ENCODE results near the gene DUXA.

The DUXA gene

GRCh38 chr19:57111329-57111644, 56.0 kb downstream of the DUXA start:
- H3K4me3 ChIP-seq (replicated peaks; ENCODE audit: insufficient read depth, low read length): no peak overlapping the region
- no peaks in the 10 kb centered on the region for H3K27me3 ChIP-seq (ENCODE audit: insufficient read depth, poor library complexity, severe bottlenecking)
- DNase-seq (ENCODE audit: low read depth in 1 of 2, low spot score in 1 of 2): no peak
- H3K27ac ChIP-seq (replicated peaks): no peak overlapping the region
- TF ChIP-seq REST (IDR thresholded peaks at IDR 0.05; ENCODE audit: insufficient replicate concordance, low read depth) (no peak), CTCF (IDR thresholded peaks at IDR 0.05; ENCODE audit: insufficient read depth, low read length) (no peak), GABPA (IDR thresholded peaks at IDR 0.05; ENCODE audit: low read depth) (no peak), SPI1 (IDR thresholded peaks at IDR 0.05; ENCODE audit: borderline replicate concordance, low read depth) (no peak), POLR2AphosphoS5 (IDR thresholded peaks at IDR 0.05; ENCODE audit: low read depth) (no peak)

- TF ChIP-seq SPI1 (IDR thresholded peaks at IDR 0.05; ENCODE audit: borderline replicate concordance, low read depth) (no peak), CTCF (IDR thresholded peaks at IDR 0.05; ENCODE audit: insufficient read depth, low read length) (no peak), REST (IDR thresholded peaks at IDR 0.05; ENCODE audit: insufficient replicate concordance, low read depth) (no peak), GABPA (IDR thresholded peaks at IDR 0.05; ENCODE audit: low read depth) (no peak), POLR2AphosphoS5 (IDR thresholded peaks at IDR 0.05; ENCODE audit: low read depth) (no peak)
- peak in 1 of 2 experiments; percentile 1 for DNase-seq (ENCODE audit: low read depth in 1 of 2, low spot score in 1 of 2)
- Histone ChIP-seq H3K27ac (replicated peaks) (no peak overlapping the region), H3K27me3 (ENCODE audit: insufficient read depth, poor library complexity, severe bottlenecking) (no peaks in the 10 kb centered on the region), H3K4me3 (replicated peaks; ENCODE audit: insufficient read depth, low read length) (no peak overlapping the region)
Measured at GRCh38 chr19:57110592-57111328, 56.5 kb downstream of the DUXA start.

GRCh38 chr19:57106722-57107235, 60.5 kb downstream of the DUXA start:
- Histone ChIP-seq H3K27me3 (ENCODE audit: insufficient read depth, poor library complexity, severe bottlenecking) (no peaks in the 10 kb centered on the region), H3K4me3 (replicated peaks; ENCODE audit: insufficient read depth, low read length) (no peak overlapping the region), H3K27ac (replicated peaks) (no peak overlapping the region)
- DNase-seq (ENCODE audit: low read depth in 1 of 2, low spot score in 1 of 2): no peak
- TF ChIP-seq POLR2AphosphoS5 (IDR thresholded peaks at IDR 0.05; ENCODE audit: low read depth) (no peak), GABPA (IDR thresholded peaks at IDR 0.05; ENCODE audit: low read depth) (no peak), SPI1 (IDR thresholded peaks at IDR 0.05; ENCODE audit: borderline replicate concordance, low read depth) (no peak), REST (IDR thresholded peaks at IDR 0.05; ENCODE audit: insufficient replicate concordance, low read depth) (no peak)
